ENCODE measurements around the gene NUMB. TPM values are rescaled to one million over a fixed set of nuclear protein-coding genes. Genes with fewer than 3 reads are reported as not detected.

Gene NUMB
- total RNA-seq, 2 experiments from 2014 or later = 24.2 to 26.4 TPM

DNA sequence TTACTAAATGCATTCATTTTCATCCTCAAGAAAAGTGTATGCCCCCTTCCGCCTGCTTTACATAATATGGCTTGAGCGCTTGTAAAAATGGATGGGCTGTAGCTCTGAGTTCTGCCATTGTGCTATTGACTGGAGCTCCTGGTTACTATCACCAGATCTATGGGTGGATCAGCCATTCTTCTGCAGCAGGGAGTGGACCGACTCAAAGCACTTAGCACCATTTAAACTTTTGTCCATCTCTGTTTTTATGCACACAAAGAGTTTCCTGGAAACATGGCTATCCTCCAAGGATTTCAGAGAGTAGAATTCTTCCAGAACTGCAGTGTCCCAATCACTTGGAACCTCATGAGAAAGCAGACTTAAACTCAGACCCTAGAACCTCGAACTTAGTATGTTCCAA is 4.5 kb upstream of the NUMB start:
- CTCF ChIA-PET = interaction anchor here (1.1 to 2.8 kb wide), 2 partner anchors 9 to 168 kb away, joined by 5 to 18 read pairs; no protein-coding TSS in a partner anchor
- Mint-ChIP-seq H3K27me3 (ENCODE audit: low read depth) (no peaks in the 10 kb centered on the region), H3K4me3 (no peak overlapping the region), H3K36me3 (ENCODE audit: low read depth) (no peaks in the 10 kb centered on the region), H3K27ac (no peak overlapping the region), H3K9me3 (no peaks in the 10 kb centered on the region), H3K4me1 (ENCODE audit: low read depth) (peaks cover 49% of the 10 kb centered on the region)
- intact Hi-C loops (cut with micrococcal nuclease) = loop anchor here (1.0 to 10.0 kb wide), 2 partner anchors 173 to 538 kb away; partner anchors contain the start of gene DCAF4
- DNase-seq = no peak

DNA sequence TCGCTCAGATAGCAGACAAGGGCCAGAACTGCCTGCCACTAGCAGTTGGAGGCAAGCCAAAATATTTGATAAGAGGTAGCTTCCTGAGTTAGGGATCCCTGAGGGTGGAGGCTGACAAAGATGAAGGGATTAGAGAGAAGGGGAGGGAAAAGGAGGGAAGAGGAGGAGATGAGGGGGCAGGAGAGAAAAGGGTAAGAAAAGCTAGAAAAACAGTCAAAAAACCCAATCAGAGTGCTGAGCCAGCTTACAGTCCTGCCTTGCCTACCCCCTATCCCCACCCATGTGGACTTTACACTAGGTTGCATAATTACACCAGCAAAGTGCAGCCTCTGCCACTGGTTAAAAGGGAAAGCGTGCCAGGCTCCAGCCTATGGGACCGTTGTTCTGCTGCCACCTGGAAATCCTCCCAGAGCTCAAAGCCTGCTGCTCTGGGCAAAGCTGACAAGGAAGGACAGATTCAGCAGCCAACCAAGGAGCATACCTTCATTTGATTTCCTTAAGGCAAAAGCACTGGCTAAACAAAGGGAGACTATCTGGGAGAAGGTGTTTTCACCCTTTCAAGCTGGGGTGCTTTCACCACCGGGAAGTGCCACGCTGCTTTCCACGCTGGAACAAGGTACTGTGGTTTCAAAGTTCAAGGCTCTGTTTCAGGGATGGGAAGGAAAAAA is 3.8 kb upstream of the NUMB start:
- H3K4me3 Mint-ChIP-seq = no peak overlapping the region
- H3K9me3 Mint-ChIP-seq = no peaks in the 10 kb centered on the region
- H3K27me3 Mint-ChIP-seq (ENCODE audit: low read depth) = no peaks in the 10 kb centered on the region
- H3K27ac Mint-ChIP-seq = no peak overlapping the region
- H3K36me3 Mint-ChIP-seq (ENCODE audit: low read depth) = no peaks in the 10 kb centered on the region
- H3K4me1 Mint-ChIP-seq (ENCODE audit: low read depth) = peaks cover 48% of the 10 kb centered on the region
- CTCF ChIA-PET = interaction anchor here (1.1 to 2.8 kb wide), 3 partner anchors 10 to 167 kb away, joined by 5 to 18 read pairs (median 6); no protein-coding TSS in a partner anchor
- intact Hi-C loops (cut with micrococcal nuclease) = loop anchor here (10.0 kb wide), 1 partner anchor 537 kb away; the partner anchor contains the start of gene DCAF4
- DNase-seq = no peak

DNA sequence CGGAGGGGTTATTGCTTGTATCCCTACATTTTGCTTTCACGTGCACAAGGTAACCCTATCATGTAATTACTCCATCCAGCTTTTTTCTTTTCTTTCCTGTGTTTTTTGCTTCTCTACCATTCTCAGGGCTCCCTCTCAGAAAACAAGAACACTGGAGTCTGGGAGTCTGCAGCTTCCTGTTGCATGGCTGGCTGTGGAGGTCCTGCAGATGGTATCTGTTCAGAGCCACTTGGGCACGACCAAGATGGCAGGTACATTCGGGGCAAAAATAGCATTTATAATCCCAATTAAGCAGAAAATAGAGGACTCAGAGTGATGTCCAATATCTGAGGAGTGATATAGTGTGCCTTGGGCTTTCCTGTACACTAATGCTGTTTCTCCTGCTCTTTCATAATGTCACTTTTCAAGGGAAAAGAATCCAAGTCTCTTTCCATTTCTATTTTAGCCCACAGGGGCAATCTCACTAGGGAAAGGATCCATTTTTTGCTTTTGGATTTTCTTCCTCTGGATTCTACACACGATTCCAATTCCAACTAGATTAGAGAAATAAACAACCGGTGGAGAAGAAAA is 3.2 kb upstream of the NUMB start:
- no peaks in the 10 kb centered on the region for H3K27me3 Mint-ChIP-seq (ENCODE audit: low read depth)
- no peak overlapping the region for H3K4me3 Mint-ChIP-seq
- intact Hi-C loops (cut with micrococcal nuclease) = loop anchor here (10.0 kb wide), 1 partner anchor 537 kb away; the partner anchor contains the start of gene DCAF4
- no peaks in the 10 kb centered on the region for H3K9me3 Mint-ChIP-seq
- no peaks in the 10 kb centered on the region for H3K36me3 Mint-ChIP-seq (ENCODE audit: low read depth)
- CTCF ChIA-PET = interaction anchor here (1.3 to 2.8 kb wide), 2 partner anchors 11 to 167 kb away, joined by 6 to 18 read pairs; no protein-coding TSS in a partner anchor
- no peak overlapping the region for H3K27ac Mint-ChIP-seq
- peaks cover 48% of the 10 kb centered on the region for H3K4me1 Mint-ChIP-seq (ENCODE audit: low read depth)
- no peak for DNase-seq

DNA sequence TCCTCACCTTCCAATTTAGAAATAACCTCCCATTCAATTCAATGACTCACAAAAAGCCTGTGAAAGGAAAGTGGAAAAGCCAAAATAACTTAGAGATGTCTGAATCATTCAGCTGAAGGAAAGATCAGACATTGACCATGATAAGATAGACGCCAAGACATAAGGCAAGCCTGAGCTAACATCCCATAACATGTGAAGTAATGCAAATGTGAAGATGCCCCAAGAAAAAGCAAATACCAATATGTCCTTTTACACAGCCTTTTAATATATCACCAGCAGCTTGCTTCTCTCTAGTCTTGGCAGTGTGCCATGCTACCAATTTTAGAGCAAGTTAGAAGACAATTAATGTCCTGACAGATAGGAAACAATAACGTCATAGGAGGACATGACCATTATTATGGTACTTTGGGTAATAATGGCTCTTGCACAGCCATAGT is 2.4 kb upstream of the NUMB start:
- intact Hi-C loops (cut with micrococcal nuclease) = loop anchor here (10.0 kb wide), 1 partner anchor 536 kb away; the partner anchor contains the start of gene DCAF4
- DNase-seq = no peak
- CTCF ChIA-PET = interaction anchor here (0.6 to 1.3 kb wide), 5 partner anchors 11 to 178 kb away, joined by 3 to 6 read pairs (median 4); no protein-coding TSS in a partner anchor
- no peaks in the 10 kb centered on the region for H3K9me3 Mint-ChIP-seq
- no peaks in the 10 kb centered on the region for H3K27me3 Mint-ChIP-seq (ENCODE audit: low read depth)
- H3K4me3 Mint-ChIP-seq = no peak overlapping the region
- H3K4me1 Mint-ChIP-seq (ENCODE audit: low read depth) = peaks cover 45% of the 10 kb centered on the region
- H3K27ac Mint-ChIP-seq = no peak overlapping the region
- H3K36me3 Mint-ChIP-seq (ENCODE audit: low read depth) = no peaks in the 10 kb centered on the region

DNA sequence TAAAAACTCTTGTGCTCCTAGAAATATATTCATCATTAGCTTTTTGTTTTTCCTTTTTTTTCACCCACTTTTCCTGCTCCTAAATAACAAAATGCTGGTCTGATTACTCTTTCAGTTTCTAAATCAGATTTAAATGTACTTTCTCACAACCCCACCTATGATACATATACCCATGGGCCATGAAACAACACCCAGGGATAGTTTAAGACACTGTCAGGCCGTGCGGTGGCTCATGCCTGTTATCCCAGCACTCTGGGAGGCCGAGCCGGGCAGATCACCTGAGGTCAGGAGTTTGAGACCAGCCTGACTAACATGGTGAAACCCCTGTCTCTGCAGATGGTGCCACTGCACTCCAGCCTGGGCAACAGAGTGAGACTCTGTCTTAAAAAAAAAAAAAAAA is 1.6 kb upstream of the NUMB start:
- Mint-ChIP-seq H3K27ac (no peak overlapping the region), H3K4me3 (no peak overlapping the region), H3K36me3 (ENCODE audit: low read depth) (no peaks in the 10 kb centered on the region), H3K27me3 (ENCODE audit: low read depth) (no peaks in the 10 kb centered on the region), H3K9me3 (no peaks in the 10 kb centered on the region), H3K4me1 (ENCODE audit: low read depth) (peaks cover 45% of the 10 kb centered on the region)
- DNase-seq = no peak
- CTCF ChIA-PET = interaction anchor here (0.7 kb wide), 1 partner anchor 179 kb away, joined by 4 read pairs; no protein-coding TSS in a partner anchor
- intact Hi-C loops (cut with micrococcal nuclease) = loop anchor here (2.0 to 10.0 kb wide), 4 partner anchors 68 to 535 kb away; partner anchors contain the start of genes DCAF4 and ZFYVE1

DNA sequence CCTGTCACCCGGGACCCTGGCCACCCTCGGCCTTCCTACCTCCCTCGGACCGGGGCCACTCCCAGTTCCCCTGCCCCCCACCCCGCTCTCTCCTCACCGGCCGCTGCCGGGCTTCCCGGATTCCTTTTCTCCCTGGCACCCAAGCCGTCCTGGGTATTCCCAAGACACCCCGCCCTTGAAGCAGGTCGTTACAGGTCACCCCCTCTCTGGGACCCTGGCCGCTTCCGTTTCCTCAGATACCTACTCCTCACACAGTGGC is 493 bp downstream of the NUMB start:
- DNase-seq = no peak
- H3K9me3 Mint-ChIP-seq = no peaks in the 10 kb centered on the region
- CTCF ChIA-PET = interaction anchor here (1.5 kb wide), 1 partner anchor 400 kb away, joined by 3 read pairs; the partner anchor contains the start of gene RBM25
- H3K27me3 Mint-ChIP-seq (ENCODE audit: low read depth) = no peaks in the 10 kb centered on the region
- peak overlapping the region; percentile 75 for H3K27ac Mint-ChIP-seq
- intact Hi-C loops (cut with micrococcal nuclease) = loop anchor here (1.0 to 5.0 kb wide), 8 partner anchors 33 to 626 kb away; partner anchors contain the start of genes ACOT2, ALDH6A1, LIN52 and PSEN1
- no peaks in the 10 kb centered on the region for H3K36me3 Mint-ChIP-seq (ENCODE audit: low read depth)
- H3K4me3 Mint-ChIP-seq = peak overlapping the region; percentile 92
- peaks cover 39% of the 10 kb centered on the region for H3K4me1 Mint-ChIP-seq (ENCODE audit: low read depth)

DNA sequence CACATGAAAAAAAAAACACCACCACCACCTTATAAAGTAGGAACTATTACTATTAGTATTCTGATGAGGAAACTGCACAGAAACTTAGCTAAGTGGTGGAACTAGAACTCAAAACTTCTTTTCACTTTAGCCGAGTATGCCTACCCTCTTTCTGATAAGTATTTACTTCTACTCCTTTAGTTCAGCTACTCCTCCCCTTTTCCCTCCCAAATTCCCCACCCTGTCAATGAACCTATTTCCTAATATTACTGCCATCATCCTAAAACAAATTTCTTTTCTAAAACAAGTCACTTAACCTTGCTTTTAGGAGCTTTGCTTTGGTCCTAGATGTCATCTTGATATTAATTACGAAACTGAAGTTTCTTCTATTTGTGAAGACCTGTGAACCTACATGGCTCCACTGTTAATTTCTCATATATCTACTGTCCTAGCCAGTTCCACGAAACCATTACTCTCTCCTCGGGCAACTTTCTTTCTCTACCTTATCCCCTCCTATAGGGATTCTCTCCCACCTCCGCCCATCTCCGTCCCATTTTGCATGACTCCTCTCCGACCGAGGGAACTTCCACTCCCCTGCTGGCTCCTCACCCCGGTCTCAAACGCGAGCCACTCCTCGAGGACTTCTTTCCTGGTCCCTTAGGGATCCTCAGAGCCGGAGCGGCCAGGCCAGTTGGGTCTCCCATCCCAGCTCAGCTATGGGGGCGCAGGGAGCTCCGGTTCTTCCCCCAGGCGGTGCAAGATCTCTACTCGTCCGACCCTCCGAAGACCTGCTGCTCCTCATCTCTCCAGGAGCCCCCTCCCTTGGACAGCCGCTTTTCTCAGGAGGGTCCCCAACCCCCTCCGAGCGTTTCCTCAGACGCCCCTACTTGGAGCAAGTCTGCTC is 1.1 kb downstream of the NUMB start:
- Mint-ChIP-seq H3K9me3 (no peaks in the 10 kb centered on the region), H3K4me1 (ENCODE audit: low read depth) (peaks cover 42% of the 10 kb centered on the region), H3K27me3 (ENCODE audit: low read depth) (no peaks in the 10 kb centered on the region), H3K27ac (peak overlapping the region; percentile 75), H3K4me3 (peak overlapping the region; percentile 92), H3K36me3 (ENCODE audit: low read depth) (no peaks in the 10 kb centered on the region)
- DNase-seq = peak; percentile 38
- CTCF ChIA-PET = interaction anchor here (0.5 to 0.7 kb wide), 4 partner anchors 22 to 129 kb away, joined by 3 to 4 read pairs (median 3); no protein-coding TSS in a partner anchor
- intact Hi-C loops (cut with micrococcal nuclease) = loop anchor here (5.0 kb wide), 2 partner anchors 65 to 305 kb away; a partner anchor contains a TSS

DNA sequence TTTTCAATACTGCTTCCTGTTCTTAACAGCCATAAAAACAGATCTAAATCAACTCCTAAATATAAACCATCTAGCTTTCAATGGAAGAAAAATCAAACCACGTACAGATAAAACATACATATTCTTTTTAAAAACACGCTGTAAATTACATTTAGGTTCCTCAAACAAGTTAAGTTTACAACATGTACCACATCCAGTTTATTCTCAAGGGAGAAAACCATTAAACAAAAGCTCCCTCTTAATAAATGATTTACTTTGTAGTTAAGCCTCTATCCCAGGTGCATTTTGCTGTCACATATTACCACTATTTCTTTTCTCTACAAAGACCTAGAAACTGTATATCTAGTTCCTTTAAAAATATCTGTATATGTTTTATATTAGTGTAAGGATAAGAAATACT is 3.1 kb downstream of the NUMB start:
- no peak for DNase-seq
- Mint-ChIP-seq H3K27ac (no peak overlapping the region), H3K4me3 (no peak overlapping the region), H3K36me3 (ENCODE audit: low read depth) (no peaks in the 10 kb centered on the region), H3K4me1 (ENCODE audit: low read depth) (peaks cover 42% of the 10 kb centered on the region), H3K9me3 (no peaks in the 10 kb centered on the region), H3K27me3 (ENCODE audit: low read depth) (no peaks in the 10 kb centered on the region)
- CTCF ChIA-PET = interaction anchor here (1.2 kb wide), 1 partner anchor 17 kb away, joined by 5 read pairs; no protein-coding TSS in a partner anchor
- intact Hi-C loops (cut with micrococcal nuclease) = loop anchor here (5.0 kb wide), 2 partner anchors 63 to 307 kb away; a partner anchor contains a TSS

DNA sequence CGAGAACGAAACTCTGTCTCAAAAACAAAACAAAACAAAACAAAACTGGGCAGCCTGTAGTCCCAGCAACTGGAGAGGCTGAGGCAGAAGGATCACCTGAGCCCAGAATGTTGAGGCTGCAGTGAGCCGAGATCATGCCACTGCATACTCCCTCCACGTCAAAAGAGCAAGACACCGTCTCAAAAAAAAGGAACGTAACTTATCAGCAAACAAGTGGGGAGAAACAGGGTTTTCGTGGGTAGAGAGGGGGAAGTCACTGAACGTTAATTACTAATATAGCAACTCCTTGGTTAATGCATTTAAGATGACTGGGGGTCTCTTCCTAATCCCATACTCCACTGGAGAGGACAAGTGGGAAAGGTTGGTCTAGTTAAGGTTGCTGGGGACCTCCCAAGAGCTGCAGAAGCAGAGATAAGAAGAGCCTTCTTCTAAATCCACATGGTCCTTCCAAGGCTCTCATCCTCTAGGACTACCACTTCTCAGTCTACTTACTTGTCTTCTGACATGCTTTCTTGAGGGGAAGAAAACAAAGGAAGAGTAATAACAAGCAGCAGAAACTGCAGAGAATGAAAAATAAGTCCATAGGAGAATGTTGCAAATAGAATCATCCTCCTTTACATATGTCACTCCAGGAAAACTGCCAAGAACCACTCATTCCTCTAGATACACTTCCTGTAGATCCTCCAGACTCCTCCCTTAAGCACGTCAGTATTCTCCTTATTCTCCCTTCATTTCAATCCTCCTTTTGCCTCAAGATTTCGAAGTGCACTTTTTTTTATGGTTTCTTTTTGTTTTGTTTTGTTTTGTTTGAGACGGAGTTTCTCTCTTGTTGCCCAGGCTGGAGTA is 5.8 kb downstream of the NUMB start:
- peaks cover 32% of the 10 kb centered on the region for H3K4me1 Mint-ChIP-seq (ENCODE audit: low read depth)
- no peaks in the 10 kb centered on the region for H3K36me3 Mint-ChIP-seq (ENCODE audit: low read depth)
- H3K27me3 Mint-ChIP-seq (ENCODE audit: low read depth) = no peaks in the 10 kb centered on the region
- H3K4me3 Mint-ChIP-seq = no peak overlapping the region
- no peaks in the 10 kb centered on the region for H3K9me3 Mint-ChIP-seq
- DNase-seq = no peak
- CTCF ChIA-PET = interaction anchor here (0.7 to 1.3 kb wide), 2 partner anchors 19 to 159 kb away, joined by 3 read pairs; no protein-coding TSS in a partner anchor
- intact Hi-C loops (cut with micrococcal nuclease) = no loop called here
- H3K27ac Mint-ChIP-seq = no peak overlapping the region

DNA sequence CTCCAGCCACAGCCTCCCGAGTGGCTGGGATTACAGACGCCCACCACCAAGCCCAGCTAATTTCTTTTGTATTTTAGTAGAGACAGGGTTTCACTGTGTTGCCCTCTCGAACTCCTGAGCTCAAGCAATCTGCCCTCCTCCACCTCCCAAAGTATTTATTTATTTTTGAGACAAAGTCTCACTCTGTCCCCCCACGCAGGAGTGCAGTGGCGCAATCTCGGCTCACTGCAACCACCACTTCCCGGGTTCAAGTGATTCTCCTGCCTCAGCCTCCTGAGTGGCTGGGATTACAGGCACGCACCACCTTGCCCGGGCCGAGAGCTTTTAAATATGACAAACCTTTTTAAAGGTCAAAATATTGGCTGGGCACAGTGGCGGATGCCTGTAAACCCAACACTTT is 14.6 kb downstream of the NUMB start:
- no peaks in the 10 kb centered on the region for H3K36me3 Mint-ChIP-seq (ENCODE audit: low read depth)
- peaks cover 4% of the 10 kb centered on the region for H3K4me1 Mint-ChIP-seq (ENCODE audit: low read depth)
- H3K9me3 Mint-ChIP-seq = no peaks in the 10 kb centered on the region
- intact Hi-C loops (cut with micrococcal nuclease) = no loop called here
- CTCF ChIA-PET = interaction anchor here (0.6 to 1.6 kb wide), 2 partner anchors 28 to 149 kb away, joined by 3 to 4 read pairs; no protein-coding TSS in a partner anchor
- DNase-seq = no peak
- H3K27ac Mint-ChIP-seq = no peak overlapping the region
- no peak overlapping the region for H3K4me3 Mint-ChIP-seq
- H3K27me3 Mint-ChIP-seq (ENCODE audit: low read depth) = no peaks in the 10 kb centered on the region

DNA sequence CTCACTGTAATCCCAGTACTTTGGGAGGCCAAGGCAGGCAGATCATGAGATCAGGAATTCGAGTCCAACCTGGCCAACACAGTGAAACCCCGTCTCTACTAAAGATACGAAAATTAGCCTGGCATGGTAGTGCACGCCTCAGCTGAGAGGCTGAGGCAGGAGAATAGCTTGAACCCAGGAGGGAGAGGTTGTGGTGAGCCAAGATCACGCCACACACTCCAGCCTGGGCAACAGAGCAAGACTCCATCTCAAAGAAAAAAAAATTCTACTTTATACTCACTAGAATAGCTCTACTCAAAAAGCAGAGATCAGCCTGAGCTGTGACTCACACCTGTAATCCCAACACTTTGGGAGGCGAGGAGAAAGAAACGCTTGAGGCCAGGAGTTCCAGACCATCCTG is 17.1 kb downstream of the NUMB start:
- H3K4me3 Mint-ChIP-seq = no peak overlapping the region
- no peaks in the 10 kb centered on the region for H3K9me3 Mint-ChIP-seq
- H3K36me3 Mint-ChIP-seq (ENCODE audit: low read depth) = no peaks in the 10 kb centered on the region
- intact Hi-C loops (cut with micrococcal nuclease) = no loop called here
- no peak overlapping the region for H3K27ac Mint-ChIP-seq
- no peaks in the 10 kb centered on the region for H3K27me3 Mint-ChIP-seq (ENCODE audit: low read depth)
- CTCF ChIA-PET = interaction anchor here (0.6 to 1.0 kb wide), 3 partner anchors 10 to 398 kb away, joined by 3 to 4 read pairs (median 3); no protein-coding TSS in a partner anchor
- no peak for DNase-seq
- peaks cover 4% of the 10 kb centered on the region for H3K4me1 Mint-ChIP-seq (ENCODE audit: low read depth)
